HG02884 (cell line): ENCODE data around the gene KRTAP5-4.
"Not testable (repeated sequence)": the region's sequence is repeated elsewhere in the genome, so short reads cannot be mapped to it uniquely, and the experiment has no call there.

Experiments
- ATAC-seq: cut with Tn5 transposase; IDR thresholded peaks from one replicate; pipeline ENCODE4 v1.9.1; 2021; ENCODE audit warnings: mild to moderate bottlenecking, moderate library complexity; ENCODE audit not compliant: unreplicated experiment

KRTAP5-4 gene

DNA sequence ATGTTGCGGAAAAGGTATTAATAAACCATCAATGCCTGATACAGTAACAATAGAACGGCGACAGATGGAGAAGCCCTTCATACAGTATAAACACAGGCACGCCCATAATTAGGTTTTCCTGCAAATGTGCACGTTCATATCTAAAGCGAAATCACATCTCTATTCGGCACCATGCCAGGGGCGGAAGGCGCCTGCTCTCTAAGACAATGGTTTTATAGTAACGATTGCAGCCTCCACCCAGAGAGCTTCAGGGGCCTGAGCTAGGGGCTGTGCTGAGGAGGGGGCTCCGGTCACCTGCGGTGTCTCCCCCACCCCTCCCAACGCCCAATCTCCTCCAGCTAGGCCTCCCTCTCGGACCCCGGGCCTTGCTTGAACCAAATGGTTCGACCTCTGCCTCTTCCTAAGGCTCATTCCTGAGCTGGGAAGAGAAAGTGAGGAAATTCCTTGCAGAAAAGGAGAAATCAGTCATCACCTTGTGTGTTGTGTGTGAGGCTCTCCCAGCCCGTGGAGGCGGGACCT, 17.2 kb upstream of the KRTAP5-4 start:
- no peak for ATAC-seq

DNA sequence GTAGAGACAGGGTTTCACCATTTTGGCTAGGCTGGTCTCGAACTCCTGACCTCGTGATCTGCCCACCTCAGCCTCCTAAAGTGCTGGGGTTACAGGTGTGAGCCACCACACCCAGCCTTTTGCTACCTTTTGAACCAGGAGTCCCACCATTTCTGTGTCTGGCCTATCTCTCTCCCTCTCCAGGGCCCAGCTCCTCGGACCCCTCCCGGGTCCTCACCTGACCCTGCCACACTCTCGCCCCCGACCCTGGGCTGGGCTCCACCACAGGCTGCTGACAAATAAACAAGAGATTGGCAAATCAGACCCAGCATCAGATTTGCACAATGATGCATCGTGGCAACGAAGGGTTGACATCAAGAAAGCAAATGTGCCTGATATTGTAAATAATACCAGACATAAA, 16.4 kb upstream of the KRTAP5-4 start:
- no peak for ATAC-seq

GRCh38 chr11:1637628-1638027, 15.7 kb upstream of the KRTAP5-4 start:
- ATAC-seq: no peak

DNA sequence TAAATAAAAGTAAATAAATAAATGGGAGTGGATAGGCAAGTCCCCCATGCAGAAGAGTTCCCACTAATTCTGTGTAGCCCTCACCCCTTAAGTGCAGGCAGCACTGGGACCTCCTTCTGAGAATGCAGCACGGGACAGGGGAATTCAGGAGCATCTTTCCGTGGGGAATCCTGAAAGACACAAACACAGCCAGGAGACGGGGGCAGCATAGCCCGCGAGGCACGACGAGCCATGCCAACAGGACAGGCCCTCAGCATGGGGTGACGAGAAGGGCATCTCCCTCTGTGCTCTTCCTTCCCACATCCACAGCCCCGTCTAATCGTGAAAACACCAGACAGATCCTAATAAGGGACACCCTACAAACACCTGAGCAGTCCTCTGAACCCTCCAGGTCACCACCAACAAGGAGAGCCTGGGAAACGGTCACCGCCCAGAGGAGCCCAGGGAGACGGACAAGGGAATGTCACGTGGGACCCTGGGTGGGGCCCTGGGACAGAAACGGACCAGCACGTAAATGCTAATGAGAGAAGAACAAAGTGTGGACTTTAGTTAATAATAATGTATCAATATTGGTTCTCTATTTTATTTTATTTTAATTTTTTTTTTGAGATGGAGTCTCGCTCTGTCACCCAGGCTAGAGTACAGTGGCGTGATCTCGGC, 14.5 kb upstream of the KRTAP5-4 start:
- ATAC-seq: no peak

GRCh38 chr11:1633864-1634263, 11.9 kb upstream of the KRTAP5-4 start:
- ATAC-seq: no peak

- ATAC-seq: no peak
Observed at GRCh38 chr11:1632053-1632714, 10.2 kb upstream of the KRTAP5-4 start.

DNA sequence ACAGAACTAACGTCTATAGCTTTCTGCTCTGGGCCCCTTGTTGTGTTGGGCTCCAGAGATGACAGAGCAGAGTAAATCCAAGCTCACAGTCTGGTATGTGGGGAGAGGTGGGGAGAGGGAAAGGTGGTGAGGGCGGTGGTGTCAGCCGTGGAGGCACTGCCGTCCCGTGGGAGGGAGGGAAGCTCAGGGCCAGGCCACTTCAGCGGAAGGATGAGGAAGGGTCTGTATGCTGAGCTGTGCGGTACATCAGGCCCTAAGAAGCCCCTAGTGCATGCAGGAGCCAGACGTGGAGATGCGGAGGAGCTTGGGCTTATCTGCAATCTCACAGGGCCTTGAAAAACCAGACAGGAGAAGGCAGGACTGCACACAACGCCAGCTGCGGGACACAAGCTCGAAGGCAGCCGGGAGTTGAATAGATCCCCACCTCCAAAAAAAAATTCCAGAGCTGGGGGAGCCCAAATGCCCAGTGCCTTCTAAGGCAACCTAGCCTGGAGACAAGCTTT, 9.2 kb upstream of the KRTAP5-4 start:
- no peak for ATAC-seq

DNA sequence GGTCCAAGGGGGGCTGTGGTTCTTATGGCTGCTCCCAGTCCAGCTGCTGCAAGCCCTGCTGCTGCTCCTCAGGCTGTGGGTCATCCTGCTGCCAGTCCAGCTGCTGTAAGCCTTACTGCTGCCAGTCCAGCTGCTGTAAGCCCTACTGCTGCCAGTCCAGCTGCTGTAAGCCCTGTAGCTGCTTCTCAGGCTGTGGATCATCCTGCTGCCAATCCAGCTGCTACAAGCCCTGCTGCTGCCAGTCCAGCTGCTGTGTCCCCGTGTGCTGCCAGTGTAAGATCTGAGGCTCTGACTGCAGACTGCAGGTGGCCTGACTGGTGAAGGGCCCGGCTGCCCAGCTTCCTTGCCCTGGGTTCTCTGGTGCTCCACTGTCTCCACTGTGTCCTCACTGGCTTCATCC, 8.3 kb upstream of the KRTAP5-4 start:
- no peak for ATAC-seq

- ATAC-seq: no peak
Observed at GRCh38 chr11:1629326-1630185, 7.6 kb upstream of the KRTAP5-4 start, which contains the start of gene KRTAP5-5. KRTAP5-5 (plus strand) TSS chr11:1629775; CDS start chr11:1629841, 66 bp downstream.

GRCh38 chr11:1628506-1629325, 6.8 kb upstream of the KRTAP5-4 start:
- no peak for ATAC-seq

- ATAC-seq: no peak
Observed at GRCh38 chr11:1625541-1625940, 3.6 kb upstream of the KRTAP5-4 start.

DNA sequence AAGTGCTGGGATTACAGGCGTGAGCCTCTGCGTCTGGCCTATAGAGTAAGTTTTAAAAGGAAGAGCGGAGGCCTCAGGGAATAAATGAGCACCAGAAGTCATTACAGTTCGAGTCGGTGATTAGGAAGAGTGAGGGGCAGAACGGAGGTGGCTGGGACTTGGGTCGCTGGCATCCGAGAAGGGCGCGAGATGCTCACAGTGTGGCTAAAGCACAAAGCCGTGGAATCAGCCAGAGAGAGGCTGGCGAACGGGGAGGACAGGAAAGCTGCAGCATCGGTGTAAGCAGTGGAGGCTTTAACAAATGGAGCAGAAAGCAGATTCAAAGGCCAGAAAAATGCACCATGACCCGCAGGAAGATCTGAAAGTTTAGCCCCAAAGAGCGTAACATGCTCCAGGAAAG, 2.7 kb upstream of the KRTAP5-4 start:
- no peak for ATAC-seq

GRCh38 chr11:1623716-1624115, 1.8 kb upstream of the KRTAP5-4 start:
- ATAC-seq: no peak

GRCh38 chr11:1619449-1619848, 2.5 kb downstream of the KRTAP5-4 start:
- ATAC-seq: no peak

- no peak for ATAC-seq
Observed at GRCh38 chr11:1618231-1618630, 3.7 kb downstream of the KRTAP5-4 start.

GRCh38 chr11:1608363-1608762, 13.6 kb downstream of the KRTAP5-4 start, which contains the start of gene KRTAP5-3:
KRTAP5-3 (minus strand) TSS chr11:1608463; CDS start chr11:1608385, 78 bp downstream.
- ATAC-seq: no peak

DNA sequence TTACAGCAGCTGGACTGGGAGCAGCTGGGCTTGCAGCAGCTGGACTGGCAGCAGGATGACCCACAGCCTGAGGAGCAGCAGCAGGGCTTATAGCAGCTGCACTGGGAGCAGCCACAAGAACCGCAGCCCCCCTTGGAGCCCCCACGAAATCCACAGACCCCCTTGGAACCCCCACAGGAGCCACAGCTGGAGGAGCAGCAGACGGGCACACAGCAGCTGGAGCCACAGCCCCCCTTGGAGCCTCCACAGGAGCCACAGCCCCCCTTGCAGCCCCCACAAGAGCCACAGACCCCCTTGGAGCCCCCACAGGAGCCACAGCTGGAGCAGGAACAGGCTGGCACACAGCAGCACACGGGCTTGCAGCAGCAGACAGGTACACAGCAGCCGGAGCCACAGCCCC, 14.0 kb downstream of the KRTAP5-4 start:
- ATAC-seq: not testable (repeated sequence)

DNA sequence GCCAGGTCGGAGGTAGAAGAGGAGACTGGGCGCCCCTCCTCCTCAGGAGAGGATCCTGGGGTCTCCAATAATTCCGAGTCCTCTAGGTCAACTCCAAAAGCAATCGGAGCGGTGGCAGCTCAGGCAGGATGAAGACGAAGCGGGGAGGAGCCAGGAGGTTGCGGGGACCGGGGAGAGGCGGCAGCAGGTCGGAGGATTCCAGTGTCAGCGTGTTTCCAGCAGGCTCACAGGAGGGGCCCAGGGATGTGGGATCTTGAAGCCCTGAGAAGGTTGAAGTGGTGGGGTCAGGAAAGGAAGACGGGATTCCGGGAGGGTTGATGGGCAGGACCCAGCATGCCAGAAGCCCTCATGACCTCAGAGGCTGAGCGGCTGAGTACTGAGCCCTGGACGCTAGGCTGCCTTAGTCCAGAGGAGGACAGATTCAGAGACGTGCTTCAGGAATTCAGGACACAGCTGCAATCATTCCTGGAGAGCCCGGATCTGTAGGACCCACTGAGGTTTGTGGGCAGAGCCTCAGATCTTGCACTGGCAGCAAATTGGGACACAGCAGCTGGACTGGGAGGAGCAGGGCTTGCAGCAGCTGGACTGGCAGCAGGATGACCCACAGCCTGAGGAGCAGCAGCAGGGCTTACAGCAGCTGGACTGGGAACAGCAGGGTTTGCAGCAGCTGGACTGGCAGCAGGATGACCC, 14.6 kb downstream of the KRTAP5-4 start:
- ATAC-seq: not testable (repeated sequence)

DNA sequence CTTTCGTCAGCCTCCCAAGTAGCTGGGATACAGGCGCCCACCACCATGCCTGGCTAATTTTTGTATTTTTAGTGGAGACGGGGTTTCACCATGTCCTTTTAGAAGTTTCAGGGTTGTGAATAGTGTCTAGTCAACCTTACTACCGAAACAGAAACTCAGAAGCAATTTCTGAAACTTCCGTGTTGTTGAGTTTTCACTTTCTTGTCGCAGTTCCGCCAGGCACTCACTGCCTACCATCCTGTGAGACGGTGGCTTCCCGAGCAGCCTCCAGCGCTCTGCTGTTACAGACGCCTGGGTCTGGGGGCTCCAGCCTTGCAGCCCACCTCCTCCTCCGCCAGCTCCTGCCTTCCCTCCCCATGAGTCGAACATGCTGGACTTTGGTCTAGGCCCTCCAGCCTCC, 16.0 kb downstream of the KRTAP5-4 start:
- peak; percentile 74 for ATAC-seq

- no peak for ATAC-seq
Observed at GRCh38 chr11:1604711-1605110, 17.2 kb downstream of the KRTAP5-4 start.
